ENCODE data around the gene RASGRP4. TPM values are rescaled to one million over a fixed set of nuclear protein-coding genes. Genes with fewer than 3 reads are reported as not detected.
"Not testable (repeated sequence)": the region's sequence is repeated elsewhere in the genome, so short reads cannot be mapped to it uniquely, and the experiment has no call there.

RASGRP4 gene
- total and polyA plus RNA-seq, 2 experiments from 2014 or later: not detected

DNA sequence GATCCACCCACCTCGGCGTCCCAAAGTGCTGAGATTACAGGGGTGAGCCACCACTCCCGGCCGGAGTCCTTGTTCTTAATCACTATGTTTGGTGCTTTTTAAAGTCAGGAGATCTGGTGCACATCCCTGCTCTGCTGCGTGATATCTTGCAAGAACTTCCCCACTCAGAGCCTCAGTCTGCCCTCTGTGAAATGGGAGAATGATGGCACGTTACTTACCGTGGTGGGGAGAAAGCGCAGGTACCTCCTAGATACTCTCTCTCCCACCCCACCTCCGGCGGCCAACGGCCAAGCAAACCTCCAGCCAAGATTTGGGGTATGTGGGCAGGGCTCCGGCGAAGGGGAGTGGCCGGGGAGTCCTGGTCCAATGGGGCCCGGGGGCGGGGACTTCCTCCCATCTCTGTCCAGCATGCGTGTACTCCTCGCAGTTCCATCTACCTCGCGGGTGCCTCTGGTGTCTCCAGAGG, 7.3 kb upstream of the RASGRP4 start, which contains the start of gene RYR1:
RYR1 (plus strand) TSS at position 424 of the 466 bp plus-strand sequence. CDS start 139 bp downstream, outside the sequence.
- H3K36me3 ChIP-seq (ENCODE audit: low read depth): no peaks in the 10 kb centered on the region
- peaks cover 38% of the 10 kb centered on the region for H3K27me3 ChIP-seq (replicated peaks; ENCODE audit: insufficient read depth)
- no peak within 1 kb of the TSS for H3K4me2 ChIP-seq (ENCODE audit: unreplicated experiment)
- H3K79me2 ChIP-seq (ENCODE audit: insufficient read depth): no peaks in the 10 kb centered on the region
- WGBS, 2 experiments (ENCODE audit: low coverage in 1 of 2, low lambda C conversion rate in 2 of 2, missing lambda C conversion rate in 2 of 2): 10 to 16% methylated on average over 16 to 20 of the region's 20 CpGs
- DNase-seq: peak; percentile 58
- no peak within 1 kb of the TSS for H2AFZ ChIP-seq
- no peak within 1 kb of the TSS for H3K27ac ChIP-seq
- H3K9ac ChIP-seq: no peak within 1 kb of the TSS
- TF ChIP-seq EZH2phosphoT487 (IDR thresholded peaks at IDR 0.05; ENCODE audit: insufficient read depth, low read depth) (no peak), EZH2 (IDR thresholded peaks at IDR 0.05; ENCODE audit: insufficient read depth, poor library complexity, severe bottlenecking) (no peak)
- H3K9me3 ChIP-seq (ENCODE audit: low read depth): no peaks in the 10 kb centered on the region
- in situ Hi-C loops (cut with MboI): no loop called here
- H3F3A ChIP-seq (ENCODE audit: insufficient read depth): no peaks in the 10 kb centered on the region
- no peaks in the 10 kb centered on the region for H3K9me2 ChIP-seq (ENCODE audit: insufficient read depth)
- H3K4me3 ChIP-seq: no peak within 1 kb of the TSS
- no peaks in the 10 kb centered on the region for H4K20me1 ChIP-seq (ENCODE audit: insufficient read depth)
- no peaks in the 10 kb centered on the region for H3K4me1 ChIP-seq (ENCODE audit: insufficient read depth)

DNA sequence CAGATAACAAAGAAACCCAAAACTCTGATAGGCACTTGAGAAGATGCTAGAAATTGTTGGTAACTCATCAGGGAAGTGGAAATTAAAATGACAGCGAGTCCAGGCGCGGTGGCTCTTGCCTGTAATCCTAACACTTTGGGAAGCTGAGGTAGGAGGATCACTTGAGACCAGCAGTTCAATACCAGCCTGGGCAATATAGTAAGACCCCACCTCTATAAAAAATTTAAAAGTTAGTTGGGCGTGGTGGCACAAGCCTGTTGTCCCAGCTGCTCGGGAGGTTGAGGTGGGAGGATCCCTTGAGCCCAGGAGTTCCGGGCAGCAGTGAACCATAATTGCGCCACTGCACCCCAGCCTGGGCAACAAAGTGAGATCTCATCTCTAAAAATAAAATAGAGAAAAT, 4.9 kb upstream of the RASGRP4 start:
- no peak overlapping the region for H3K4me2 ChIP-seq (ENCODE audit: unreplicated experiment)
- H3F3A ChIP-seq (ENCODE audit: insufficient read depth): no peaks in the 10 kb centered on the region
- H3K79me2 ChIP-seq (ENCODE audit: insufficient read depth): no peaks in the 10 kb centered on the region
- H3K9me2 ChIP-seq (ENCODE audit: insufficient read depth): no peaks in the 10 kb centered on the region
- peaks cover 41% of the 10 kb centered on the region for H3K27me3 ChIP-seq (replicated peaks; ENCODE audit: insufficient read depth)
- no peak for TF ChIP-seq EZH2 (IDR thresholded peaks at IDR 0.05; ENCODE audit: insufficient read depth, poor library complexity, severe bottlenecking)
- no peak for TF ChIP-seq EZH2phosphoT487 (IDR thresholded peaks at IDR 0.05; ENCODE audit: insufficient read depth, low read depth)
- no peaks in the 10 kb centered on the region for H3K4me1 ChIP-seq (ENCODE audit: insufficient read depth)
- no peak overlapping the region for H3K27ac ChIP-seq
- in situ Hi-C loops (cut with MboI): no loop called here
- no peak overlapping the region for H3K9ac ChIP-seq
- H4K20me1 ChIP-seq (ENCODE audit: insufficient read depth): no peaks in the 10 kb centered on the region
- no peak for DNase-seq
- no peak overlapping the region for H3K4me3 ChIP-seq
- WGBS, 2 experiments (ENCODE audit: low coverage in 1 of 2, low lambda C conversion rate in 2 of 2, missing lambda C conversion rate in 2 of 2): 62 to 68% methylated on average over 7 of the region's 7 CpGs
- no peak overlapping the region for H2AFZ ChIP-seq
- H3K36me3 ChIP-seq (ENCODE audit: low read depth): no peaks in the 10 kb centered on the region
- H3K9me3 ChIP-seq (ENCODE audit: low read depth): no peaks in the 10 kb centered on the region

DNA sequence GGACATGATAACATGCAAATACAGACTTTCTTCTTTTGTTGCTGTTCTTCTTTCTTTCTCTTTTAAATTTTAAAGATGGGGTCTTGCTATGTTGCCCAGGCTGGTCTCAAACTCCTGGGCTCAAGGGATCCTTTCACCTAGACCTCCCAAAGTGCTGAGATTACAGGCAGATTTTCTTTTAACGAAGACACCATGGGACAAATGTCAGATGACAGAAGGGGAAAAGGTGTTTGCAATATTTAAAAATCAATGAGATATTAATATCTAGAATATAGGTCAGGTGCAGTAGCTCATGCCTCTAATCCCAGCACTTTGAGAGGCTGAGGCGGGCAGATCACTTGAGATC, 3.8 kb upstream of the RASGRP4 start:
- no peaks in the 10 kb centered on the region for H3K9me3 ChIP-seq (ENCODE audit: low read depth)
- H3K36me3 ChIP-seq (ENCODE audit: low read depth): no peaks in the 10 kb centered on the region
- no peak overlapping the region for H3K4me2 ChIP-seq (ENCODE audit: unreplicated experiment)
- H2AFZ ChIP-seq: no peak overlapping the region
- H3F3A ChIP-seq (ENCODE audit: insufficient read depth): no peaks in the 10 kb centered on the region
- no peak for DNase-seq
- TF ChIP-seq EZH2phosphoT487 (IDR thresholded peaks at IDR 0.05; ENCODE audit: insufficient read depth, low read depth) (no peak), EZH2 (IDR thresholded peaks at IDR 0.05; ENCODE audit: insufficient read depth, poor library complexity, severe bottlenecking) (no peak)
- no peaks in the 10 kb centered on the region for H3K79me2 ChIP-seq (ENCODE audit: insufficient read depth)
- H3K4me3 ChIP-seq: no peak overlapping the region
- H3K27ac ChIP-seq: no peak overlapping the region
- H3K9me2 ChIP-seq (ENCODE audit: insufficient read depth): no peaks in the 10 kb centered on the region
- in situ Hi-C loops (cut with MboI): no loop called here
- H4K20me1 ChIP-seq (ENCODE audit: insufficient read depth): no peaks in the 10 kb centered on the region
- no peak overlapping the region for H3K9ac ChIP-seq
- no peaks in the 10 kb centered on the region for H3K4me1 ChIP-seq (ENCODE audit: insufficient read depth)
- peaks cover 47% of the 10 kb centered on the region for H3K27me3 ChIP-seq (replicated peaks; ENCODE audit: insufficient read depth)
- WGBS, 2 experiments (ENCODE audit: low coverage in 1 of 2, low lambda C conversion rate in 2 of 2, missing lambda C conversion rate in 2 of 2): 76 to 88% methylated on average over 2 of the region's 2 CpGs

DNA sequence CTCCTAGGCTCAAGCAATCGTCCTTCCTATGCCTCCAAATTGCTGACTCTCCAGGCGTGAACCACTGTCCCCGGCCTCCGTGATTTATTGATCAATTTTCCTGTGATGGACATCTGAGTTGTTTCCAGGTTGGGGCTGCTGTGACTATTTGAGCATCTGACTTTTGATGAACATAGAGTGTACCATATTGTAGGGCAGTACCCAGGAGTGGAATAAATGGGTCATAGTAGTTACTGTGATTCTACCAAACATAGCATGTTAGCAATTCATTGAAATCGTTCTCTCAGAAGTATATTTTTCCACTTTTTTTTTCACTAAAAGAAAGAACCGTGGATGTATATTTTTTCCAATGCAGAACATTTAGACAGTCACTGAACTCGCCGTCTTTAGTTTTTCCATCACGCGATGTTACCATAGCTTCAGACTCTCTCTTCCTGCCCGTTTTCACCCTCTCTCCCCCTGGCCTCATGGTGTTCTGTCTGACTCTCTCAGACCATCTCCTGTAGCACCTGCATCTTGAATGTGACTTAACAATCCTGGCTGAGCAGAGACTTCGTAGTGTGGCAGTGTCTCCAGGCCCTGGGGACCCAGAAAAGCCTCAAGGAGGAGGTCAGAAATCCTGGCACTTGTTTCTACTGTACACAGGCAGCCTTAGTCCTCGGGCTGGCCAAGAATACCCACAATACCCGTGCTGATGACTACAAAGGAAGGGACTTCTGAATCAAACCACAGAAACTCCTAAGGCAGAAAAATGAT, 3.2 kb upstream of the RASGRP4 start:
- Histone ChIP-seq H4K20me1 (ENCODE audit: insufficient read depth) (no peaks in the 10 kb centered on the region), H3F3A (ENCODE audit: insufficient read depth) (no peaks in the 10 kb centered on the region), H3K4me2 (ENCODE audit: unreplicated experiment) (no peak overlapping the region), H3K4me3 (no peak overlapping the region), H3K4me1 (ENCODE audit: insufficient read depth) (no peaks in the 10 kb centered on the region), H3K9me3 (ENCODE audit: low read depth) (no peaks in the 10 kb centered on the region), H3K9me2 (ENCODE audit: insufficient read depth) (no peaks in the 10 kb centered on the region), H2AFZ (no peak overlapping the region), H3K36me3 (ENCODE audit: low read depth) (no peaks in the 10 kb centered on the region), H3K79me2 (ENCODE audit: insufficient read depth) (no peaks in the 10 kb centered on the region), H3K27ac (no peak overlapping the region), H3K27me3 (replicated peaks; ENCODE audit: insufficient read depth) (peaks cover 47% of the 10 kb centered on the region), H3K9ac (no peak overlapping the region)
- no peak for DNase-seq
- no peak for TF ChIP-seq EZH2 (IDR thresholded peaks at IDR 0.05; ENCODE audit: insufficient read depth, poor library complexity, severe bottlenecking)
- TF ChIP-seq EZH2phosphoT487 (IDR thresholded peaks at IDR 0.05; ENCODE audit: insufficient read depth, low read depth): no peak
- WGBS, 2 experiments (ENCODE audit: low coverage in 1 of 2, low lambda C conversion rate in 2 of 2, missing lambda C conversion rate in 2 of 2): 40 to 49% methylated on average over 14 of the region's 14 CpGs
- in situ Hi-C loops (cut with MboI): no loop called here

DNA sequence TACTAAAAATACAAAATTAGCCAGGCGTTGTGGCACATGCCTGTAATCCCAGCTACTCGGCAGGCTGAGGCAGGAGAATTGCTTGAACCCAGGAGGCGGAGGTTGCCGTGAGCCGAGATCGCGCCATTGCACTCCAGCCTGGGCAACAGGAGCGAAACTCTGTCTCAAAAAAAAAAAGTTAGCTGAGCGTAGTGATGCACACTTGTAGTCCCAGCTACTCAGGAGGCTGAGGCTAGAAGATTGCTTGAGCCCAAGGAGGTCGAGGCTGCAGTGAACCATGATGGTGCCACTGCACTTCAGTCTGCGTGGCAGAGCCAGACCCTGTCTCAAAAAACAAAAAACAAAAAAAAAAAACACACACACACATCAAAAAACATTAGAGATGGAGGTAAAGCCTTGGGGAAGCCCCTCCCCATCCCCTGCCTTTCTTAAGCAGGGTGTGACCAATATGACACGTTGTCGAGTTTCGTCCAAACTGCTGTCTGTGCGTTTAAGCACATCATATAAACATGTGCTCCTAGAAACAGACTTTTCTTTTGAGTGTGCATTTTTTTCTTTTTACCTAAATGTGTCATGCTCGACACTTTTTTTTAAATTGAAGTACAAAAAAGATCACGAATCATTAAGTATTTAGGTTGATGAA, 1.1 kb upstream of the RASGRP4 start:
- H3K9me3 ChIP-seq (ENCODE audit: low read depth); H2AFZ ChIP-seq; H3K4me1 ChIP-seq (ENCODE audit: insufficient read depth); H3K9me2 ChIP-seq (ENCODE audit: insufficient read depth); H3K4me2 ChIP-seq (ENCODE audit: unreplicated experiment); in situ Hi-C loops (cut with MboI); H3K36me3 ChIP-seq (ENCODE audit: low read depth); H3K9ac ChIP-seq; H3K79me2 ChIP-seq (ENCODE audit: insufficient read depth); H3K27ac ChIP-seq; H3F3A ChIP-seq (ENCODE audit: insufficient read depth); H4K20me1 ChIP-seq (ENCODE audit: insufficient read depth); DNase-seq; H3K4me3 ChIP-seq: not testable (repeated sequence)
- 39 to 59% methylated on average over 12 to 17 of the region's 17 CpGs for WGBS, 2 experiments (ENCODE audit: low coverage in 1 of 2, low lambda C conversion rate in 2 of 2, missing lambda C conversion rate in 2 of 2)
- peaks cover 41% of the 10 kb centered on the region for H3K27me3 ChIP-seq (replicated peaks; ENCODE audit: insufficient read depth)

Measured in GM23248 (cell line).